Epithelial cell of proximal tubule (primary cell): ENCODE data around the gene EFNA5. TPM values are rescaled to one million over a fixed set of nuclear protein-coding genes. Genes with fewer than 3 reads are reported as not detected.
A peak's percentile ranks its signal among the peaks of the same experiment; 100 is the strongest.

Experiments used
- DNase-seq: peaks from one replicate; pipeline ENCODE4 v3.0.0-alpha.2; 2011; ENCODE audit warnings: low read depth
- H3K4me3 ChIP-seq: 2 replicates; pipeline ENCODE4 v1.5.1; 2011; ENCODE audit warnings: low read depth, mild to moderate bottlenecking, low read length
- total RNA-seq: library from RNA; depleted of rRNA; stranded (reverse); fragments of >200 nt; gene quantifications from 2 replicates; pipeline ENCODE4 v1.2.3, GENCODE V29; 2015
- TF ChIP-seq, protein P1 (sequence below): conservative IDR thresholded peaks from 2 replicates; pipeline ENCODE4 v1.5.1; 2012; ENCODE audit warnings: low read depth, mild to moderate bottlenecking, low read length

The EFNA5 gene
- total RNA-seq, 1 donor from 2014 or later, result 28.1 TPM

DNA sequence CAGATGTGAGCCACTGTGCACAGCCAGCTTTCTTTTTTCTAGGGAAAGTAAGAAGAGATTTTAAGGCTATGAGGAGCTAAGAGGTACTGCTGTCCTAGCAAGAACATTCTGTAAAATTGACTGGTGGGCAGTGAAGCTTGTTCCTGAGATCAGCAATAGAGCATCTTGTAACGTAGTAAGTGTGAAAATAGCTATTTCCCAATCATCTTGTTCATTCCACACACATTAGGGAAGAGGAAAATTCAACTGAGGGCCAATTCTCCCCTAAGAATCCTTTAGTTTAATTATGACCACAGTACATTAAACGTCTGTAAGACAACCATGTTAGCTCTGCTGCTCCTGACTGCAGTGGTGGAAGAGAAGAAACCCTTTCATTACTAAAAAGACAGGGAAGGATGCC is 246.2 kb downstream of the EFNA5 start:
- no peak for DNase-seq
- no peak overlapping the region for H3K4me3 ChIP-seq
- TF ChIP-seq, protein P1, sequence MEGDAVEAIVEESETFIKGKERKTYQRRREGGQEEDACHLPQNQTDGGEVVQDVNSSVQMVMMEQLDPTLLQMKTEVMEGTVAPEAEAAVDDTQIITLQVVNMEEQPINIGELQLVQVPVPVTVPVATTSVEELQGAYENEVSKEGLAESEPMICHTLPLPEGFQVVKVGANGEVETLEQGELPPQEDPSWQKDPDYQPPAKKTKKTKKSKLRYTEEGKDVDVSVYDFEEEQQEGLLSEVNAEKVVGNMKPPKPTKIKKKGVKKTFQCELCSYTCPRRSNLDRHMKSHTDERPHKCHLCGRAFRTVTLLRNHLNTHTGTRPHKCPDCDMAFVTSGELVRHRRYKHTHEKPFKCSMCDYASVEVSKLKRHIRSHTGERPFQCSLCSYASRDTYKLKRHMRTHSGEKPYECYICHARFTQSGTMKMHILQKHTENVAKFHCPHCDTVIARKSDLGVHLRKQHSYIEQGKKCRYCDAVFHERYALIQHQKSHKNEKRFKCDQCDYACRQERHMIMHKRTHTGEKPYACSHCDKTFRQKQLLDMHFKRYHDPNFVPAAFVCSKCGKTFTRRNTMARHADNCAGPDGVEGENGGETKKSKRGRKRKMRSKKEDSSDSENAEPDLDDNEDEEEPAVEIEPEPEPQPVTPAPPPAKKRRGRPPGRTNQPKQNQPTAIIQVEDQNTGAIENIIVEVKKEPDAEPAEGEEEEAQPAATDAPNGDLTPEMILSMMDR, result no peak

GRCh38 chr5:107422494-107422893 is 248.2 kb downstream of the EFNA5 start:
- TF ChIP-seq, protein P1, result no peak
- no peak for DNase-seq
- no peak overlapping the region for H3K4me3 ChIP-seq

DNA sequence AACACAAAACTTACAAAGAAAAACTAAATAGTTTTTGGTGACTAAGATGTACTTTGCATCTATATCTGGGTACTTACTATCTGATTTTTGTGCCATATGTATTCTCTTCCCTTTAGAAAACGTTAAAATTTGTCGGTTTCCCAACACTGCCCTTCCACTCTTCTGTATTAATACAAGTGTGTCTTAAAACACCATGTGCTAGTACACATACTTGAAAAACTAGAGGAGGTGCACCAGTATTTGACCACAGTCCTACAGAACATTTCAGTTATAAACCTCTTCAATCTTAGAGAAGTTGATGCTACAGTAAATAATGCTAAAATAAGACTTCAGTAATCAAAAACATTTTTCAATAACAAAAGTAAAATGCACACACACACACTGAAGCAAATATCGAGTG is 251.2 kb downstream of the EFNA5 start:
- no peak overlapping the region for H3K4me3 ChIP-seq
- DNase-seq, result no peak
- TF ChIP-seq, protein P1, result no peak

DNA sequence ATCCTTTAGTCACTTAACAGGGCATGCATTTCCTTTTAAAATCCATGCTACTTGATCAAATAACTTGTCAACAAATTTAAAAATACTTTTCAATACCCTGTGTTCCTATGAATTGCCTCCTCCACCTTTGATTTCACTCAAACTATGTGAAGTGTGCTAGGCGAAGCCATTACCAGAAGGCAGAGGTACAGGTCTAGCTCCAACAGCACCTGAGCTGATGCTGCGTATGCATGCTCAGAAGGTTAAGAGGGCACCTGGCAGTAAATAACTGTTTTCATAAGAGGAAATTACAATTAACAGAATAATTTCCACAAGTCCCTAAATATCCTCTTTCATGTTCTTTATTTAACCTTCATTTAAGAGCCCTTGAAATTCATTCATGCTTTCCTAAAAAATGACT is 251.8 kb downstream of the EFNA5 start:
- no peak overlapping the region for H3K4me3 ChIP-seq
- TF ChIP-seq, protein P1, result no peak
- no peak for DNase-seq

- peak; percentile 81 for DNase-seq
- no peak overlapping the region for H3K4me3 ChIP-seq
- TF ChIP-seq, protein P1, result no peak
Observed at GRCh38 chr5:107418071-107418470, 252.7 kb downstream of the EFNA5 start.

DNA sequence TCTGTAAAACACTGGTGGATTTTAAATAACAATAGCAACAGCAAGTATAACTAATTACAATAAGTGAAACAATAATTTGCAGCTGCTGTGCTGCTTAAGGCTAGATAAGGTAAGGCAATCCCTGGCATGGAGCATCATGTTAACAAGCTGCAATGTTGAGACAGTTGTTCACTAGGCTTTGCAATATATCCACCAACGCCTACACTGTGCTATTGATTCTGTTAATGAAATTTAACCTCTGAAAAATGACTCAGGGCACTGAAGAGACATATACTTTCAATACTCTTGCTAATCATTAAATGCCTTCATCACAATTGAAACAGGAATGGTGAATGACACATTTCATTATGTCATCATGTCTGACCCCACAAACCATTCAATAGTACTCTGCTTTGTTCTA is 255.0 kb downstream of the EFNA5 start:
- TF ChIP-seq, protein P1, result no peak
- no peak for DNase-seq
- H3K4me3 ChIP-seq, result no peak overlapping the region

- no peak for DNase-seq
- TF ChIP-seq, protein P1, result no peak
- H3K4me3 ChIP-seq, result no peak overlapping the region
Observed at GRCh38 chr5:107414802-107415201, 255.9 kb downstream of the EFNA5 start.
